ENCODE data around the gene SH2D4B.

GRCh38 chr10:80506836-80507487 is 30.7 kb upstream of the SH2D4B start:
- TF ChIP-seq MAX (IDR thresholded peaks at IDR 0.05; ENCODE audit: insufficient read depth, insufficient read length) (no peak), CTCF (IDR thresholded peaks at IDR 0.05; ENCODE audit: extremely low read depth in 1 of 2, insufficient read depth in 1 of 2, low read depth in 1 of 2, low read length in 2 of 2) (no peak), POLR2A (IDR thresholded peaks at IDR 0.05; ENCODE audit: low read depth, low read length) (no peak), GATA2 (IDR thresholded peaks at IDR 0.05; ENCODE audit: insufficient read depth, insufficient read length, low read depth, low read length) (no peak), POLR2AphosphoS5 (IDR thresholded peaks at IDR 0.05; ENCODE audit: insufficient read depth, low read depth, low read length) (no peak)

Data from endothelial cell of umbilical vein (primary cell).